Mesodermal cell (in vitro differentiated cells): ENCODE results near the gene CHD9.

Experiments
- H3K27ac ChIP-seq: 2 replicates; pipeline ENCODE4 v1.7.0; 2013; ENCODE audit warnings: mild to moderate bottlenecking, low read depth, low read length, moderate library complexity; ENCODE audit not compliant: severe bottlenecking
- H3K36me3 ChIP-seq: 2 replicates; pipeline ENCODE4 v1.7.1; 2013; ENCODE audit warnings: mild to moderate bottlenecking, low read length, moderate library complexity; ENCODE audit not compliant: control insufficient read depth, insufficient read depth
- H3K4me1 ChIP-seq: one replicate; pipeline ENCODE4 v1.7.1; 2013; ENCODE audit warnings: mild to moderate bottlenecking, low read length; ENCODE audit not compliant: insufficient read depth, control insufficient read depth, poor library complexity, severe bottlenecking
- H3K4me3 ChIP-seq: 2 replicates; pipeline ENCODE4 v1.7.0; 2013; ENCODE audit warnings: low read length, control low read depth, mild to moderate bottlenecking; ENCODE audit not compliant: insufficient read depth, poor library complexity, severe bottlenecking; ENCODE audit errors: extremely low read depth
- H3K9me3 ChIP-seq: 2 replicates; pipeline ENCODE4 v1.7.1; 2013; ENCODE audit warnings: mild to moderate bottlenecking, low read length, moderate library complexity; ENCODE audit not compliant: control insufficient read depth
- WGBS, 2 experiments: methylation state at CpG; one replicate each; pipeline ENCODE4 v1.1.5; 2013; ENCODE audit warnings: missing lambda C conversion rate in 2 of 2; ENCODE audit not compliant: insufficient coverage in 2 of 2; 5-methylcytosine and 5-hydroxymethylcytosine counted together

The CHD9 gene

GRCh38 chr16:53085369-53085843, 30.6 kb downstream of the CHD9 start:
- WGBS, 2 experiments = 82% methylated on average over 4 of the region's 4 CpGs; no CpG with 5 or more reads in 1 of the 2 experiments
- H3K9me3 ChIP-seq = no peaks in the 10 kb centered on the region
- H3K27ac ChIP-seq = peak overlapping the region; percentile 69
- peaks cover 7% of the 10 kb centered on the region for H3K36me3 ChIP-seq
- H3K4me3 ChIP-seq = no peak overlapping the region
- peaks cover 42% of the 10 kb centered on the region for H3K4me1 ChIP-seq

DNA sequence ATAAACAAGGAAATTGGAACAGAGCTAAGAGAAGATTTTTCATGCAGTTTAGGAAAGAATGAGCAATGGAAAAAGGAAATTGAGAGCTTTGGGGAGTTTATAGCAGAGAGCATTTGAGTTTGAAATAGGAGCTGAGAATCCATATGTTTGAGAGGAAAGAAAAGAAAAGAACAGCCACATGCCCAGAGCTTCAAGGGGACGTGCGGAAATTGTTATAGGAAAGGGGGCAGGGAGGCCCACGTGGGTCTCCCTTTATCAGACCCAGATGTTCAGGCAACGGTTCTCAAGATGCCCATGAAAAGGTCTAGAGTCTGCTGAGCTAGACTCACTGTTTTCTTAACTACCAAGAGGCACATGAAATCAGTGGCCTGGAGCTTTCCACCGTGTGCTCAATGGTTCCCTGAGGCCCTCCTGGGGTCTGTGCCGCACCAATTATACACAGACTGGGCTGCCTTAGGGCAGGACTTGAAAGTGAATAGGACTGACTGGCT, 31.2 kb downstream of the CHD9 start:
- Histone ChIP-seq H3K36me3 (peaks cover 7% of the 10 kb centered on the region), H3K27ac (peak overlapping the region; percentile 69), H3K4me1 (peaks cover 42% of the 10 kb centered on the region), H3K4me3 (no peak overlapping the region), H3K9me3 (no peaks in the 10 kb centered on the region)
- WGBS, 2 experiments = 55 to 62% methylated on average over 4 to 6 of the region's 6 CpGs

- peaks cover 43% of the 10 kb centered on the region for H3K4me1 ChIP-seq
- no peaks in the 10 kb centered on the region for H3K9me3 ChIP-seq
- H3K36me3 ChIP-seq = peaks cover 7% of the 10 kb centered on the region
- H3K27ac ChIP-seq = no peak overlapping the region
- 57 to 69% methylated on average over 2 to 3 of the region's 3 CpGs for WGBS, 2 experiments
- no peak overlapping the region for H3K4me3 ChIP-seq
These were observed 32.3 kb downstream of the CHD9 start for GRCh38 chr16:53087101-53087500.

GRCh38 chr16:53089434-53090285, 34.9 kb downstream of the CHD9 start:
- Histone ChIP-seq H3K4me1 (peaks cover 37% of the 10 kb centered on the region), H3K27ac (no peak overlapping the region), H3K9me3 (no peaks in the 10 kb centered on the region), H3K36me3 (peaks cover 7% of the 10 kb centered on the region), H3K4me3 (no peak overlapping the region)
- WGBS, 2 experiments = 100% methylated on average over 1 of the region's 4 CpGs; no CpG with 5 or more reads in 1 of the 2 experiments

DNA sequence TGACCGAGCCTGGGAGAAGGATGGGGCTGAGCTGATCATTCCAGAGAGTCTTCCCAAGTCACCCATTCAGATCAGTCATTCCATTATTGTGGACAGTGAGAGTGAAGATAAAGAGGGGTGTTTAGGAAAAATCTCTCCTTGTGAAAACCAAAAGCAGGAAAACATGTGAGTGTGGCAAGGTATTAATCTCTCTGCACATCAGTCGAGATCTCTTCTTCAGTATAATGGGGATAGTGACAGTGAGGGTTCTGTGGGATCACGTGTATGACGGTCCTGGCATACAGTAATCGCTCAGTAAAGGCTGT, 35.4 kb downstream of the CHD9 start:
- Histone ChIP-seq H3K9me3 (no peaks in the 10 kb centered on the region), H3K27ac (no peak overlapping the region), H3K4me3 (no peak overlapping the region), H3K36me3 (peaks cover 7% of the 10 kb centered on the region), H3K4me1 (peaks cover 31% of the 10 kb centered on the region)
- WGBS, 2 experiments = 29 to 56% methylated on average over 4 to 5 of the region's 5 CpGs

GRCh38 chr16:53090591-53091411, 36.0 kb downstream of the CHD9 start:
- no peaks in the 10 kb centered on the region for H3K9me3 ChIP-seq
- H3K4me3 ChIP-seq = no peak overlapping the region
- H3K36me3 ChIP-seq = peaks cover 7% of the 10 kb centered on the region
- peak overlapping the region; percentile 84 for H3K27ac ChIP-seq
- WGBS, 2 experiments = 39 to 70% methylated on average over 2 to 3 of the region's 13 CpGs
- peaks cover 25% of the 10 kb centered on the region for H3K4me1 ChIP-seq

DNA sequence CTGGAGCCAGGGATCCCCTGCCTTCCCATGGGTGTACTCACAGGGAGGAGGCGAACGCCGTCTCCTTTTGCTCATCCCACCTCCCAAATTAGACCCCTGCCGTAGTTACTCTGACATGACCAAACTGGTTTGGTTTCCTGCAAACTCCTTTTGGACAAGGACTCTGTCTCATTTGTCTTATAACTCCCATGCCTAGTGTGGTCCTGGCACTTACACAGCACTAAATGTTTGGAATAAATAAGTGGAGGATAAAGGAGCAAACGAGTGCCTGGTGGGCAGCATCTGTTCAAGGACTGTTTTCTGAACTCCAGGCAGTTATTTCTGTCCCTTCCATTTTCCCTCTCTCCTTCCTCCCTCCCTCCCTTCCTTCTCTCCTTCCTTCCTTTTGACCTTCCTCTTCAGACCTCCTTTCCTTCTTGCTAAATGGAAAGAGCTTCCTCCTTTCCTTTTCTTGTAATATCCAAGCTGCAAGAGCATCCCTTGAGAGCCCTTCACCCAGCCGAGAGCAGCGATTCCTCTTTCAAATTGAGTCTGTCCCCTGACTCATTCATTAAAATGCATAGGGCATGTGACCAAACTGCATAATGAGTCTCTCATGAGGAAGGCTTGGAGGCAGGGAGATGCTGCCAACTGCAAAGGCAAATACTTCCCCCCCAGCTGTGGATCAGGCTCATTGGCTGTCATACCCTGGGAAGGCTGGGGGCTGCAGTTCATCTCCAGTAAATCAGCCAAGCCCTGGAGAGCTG, 36.8 kb downstream of the CHD9 start:
- peaks cover 19% of the 10 kb centered on the region for H3K4me1 ChIP-seq
- no peaks in the 10 kb centered on the region for H3K9me3 ChIP-seq
- 37 to 54% methylated on average over 5 to 7 of the region's 7 CpGs for WGBS, 2 experiments
- peaks cover 7% of the 10 kb centered on the region for H3K36me3 ChIP-seq
- peak overlapping the region; percentile 84 for H3K27ac ChIP-seq
- H3K4me3 ChIP-seq = no peak overlapping the region

GRCh38 chr16:53092284-53092683, 37.5 kb downstream of the CHD9 start:
- Histone ChIP-seq H3K4me1 (peaks cover 19% of the 10 kb centered on the region), H3K36me3 (peaks cover 7% of the 10 kb centered on the region), H3K4me3 (no peak overlapping the region), H3K9me3 (no peaks in the 10 kb centered on the region), H3K27ac (no peak overlapping the region)
- 50 to 92% methylated on average over 1 to 2 of the region's 2 CpGs for WGBS, 2 experiments

DNA sequence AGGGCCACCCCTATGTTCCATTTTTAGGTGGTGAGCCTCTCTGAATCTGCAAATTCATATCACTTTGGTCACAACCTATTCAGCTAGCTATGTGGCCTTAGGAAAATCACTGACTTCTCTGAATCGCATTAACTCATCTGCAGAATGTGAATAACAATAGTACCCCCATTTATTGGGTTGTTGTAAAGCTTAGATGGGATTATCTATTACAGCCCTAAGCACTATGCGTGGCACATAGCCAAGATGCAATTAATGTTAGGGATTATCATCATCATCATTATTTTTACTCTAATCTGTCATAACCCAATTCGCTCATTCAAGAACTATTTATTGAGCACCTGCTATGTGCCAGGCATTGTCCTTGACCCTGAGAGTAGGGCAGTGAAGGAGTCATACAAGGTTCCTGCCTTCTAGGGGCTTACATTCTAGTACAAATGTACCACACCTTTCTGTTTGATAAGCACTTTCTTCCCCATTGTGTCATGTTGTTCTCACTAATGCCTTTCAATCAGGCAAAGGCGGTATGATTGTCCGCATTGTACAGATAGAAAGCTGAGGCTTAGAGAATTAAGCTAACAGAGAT, 38.5 kb downstream of the CHD9 start:
- 94 to 100% methylated on average over 2 to 3 of the region's 5 CpGs for WGBS, 2 experiments
- H3K27ac ChIP-seq = no peak overlapping the region
- no peak overlapping the region for H3K4me3 ChIP-seq
- H3K36me3 ChIP-seq = peaks cover 4% of the 10 kb centered on the region
- H3K9me3 ChIP-seq = no peaks in the 10 kb centered on the region
- H3K4me1 ChIP-seq = peaks cover 22% of the 10 kb centered on the region

GRCh38 chr16:53094013-53094630, 39.3 kb downstream of the CHD9 start:
- WGBS, 2 experiments = 72 to 84% methylated on average over 6 to 9 of the region's 10 CpGs
- Histone ChIP-seq H3K4me3 (no peak overlapping the region), H3K4me1 (peaks cover 31% of the 10 kb centered on the region), H3K27ac (no peak overlapping the region), H3K9me3 (no peaks in the 10 kb centered on the region), H3K36me3 (peaks cover 2% of the 10 kb centered on the region)
